CD4-positive, alpha-beta T cell (primary cell): ENCODE data around the gene SPC25. TPM values are rescaled to one million over a fixed set of nuclear protein-coding genes. Genes with fewer than 3 reads are reported as not detected.

Source experiments
- ATAC-seq: fragments of 200-7000 bp; cut with Tn5 transposase; one replicate; pipeline ENCODE4 v1.10.0; 2022; ENCODE audit warnings: mild to moderate bottlenecking; ENCODE audit not compliant: poor library complexity
- CTCF ChIA-PET: fragments of 350-600 bp; sonication (Branson Sonifier 250); formaldehyde crosslinking; loops from one replicate; lab custom pipeline; 2021; ENCODE audit warnings: antibody characterized with exemption, inconsistent platforms; lab: Charles Lee
- POLR2A ChIA-PET: fragments of 350-600 bp; sonication (Branson Sonifier 250); formaldehyde crosslinking; loops from one replicate; lab custom pipeline; 2021; ENCODE audit warnings: antibody characterized with exemption, inconsistent platforms; lab: Charles Lee
- DNase-seq, 14 experiments: peaks; one replicate each; pipeline ENCODE4 v3.0.0-alpha.2; 2013 to 2020; ENCODE audit warnings: mixed read lengths in 2 of 14
- H3K27ac ChIP-seq, 2 donors: one replicate each; pipeline versions ENCODE4 v1.5.1 to v1.7.0; 2013; ENCODE audit warnings: low read length in 2 of 2, low read depth in 1 of 2, mild to moderate bottlenecking in 1 of 2
- H3K27me3 ChIP-seq, 2 experiments: 1 replicate in 1 of 2; 2 replicates in 1 of 2; pipeline versions ENCODE4 v1.6.1 to v1.7.0; 2013; ENCODE audit warnings: low read length in 2 of 2, control low read depth in 1 of 2, mild to moderate bottlenecking in 1 of 2, moderate library complexity in 1 of 2; ENCODE audit not compliant: insufficient read depth in 2 of 2, control insufficient read depth in 1 of 2
- H3K36me3 ChIP-seq: one replicate; pipeline ENCODE4 v1.6.1; 2013; ENCODE audit warnings: low read length, control low read depth; ENCODE audit not compliant: insufficient read depth
- H3K4me1 ChIP-seq: one replicate; pipeline ENCODE4 v1.6.1; 2013; ENCODE audit warnings: low read length, control low read depth; ENCODE audit not compliant: insufficient read depth
- H3K4me3 ChIP-seq: one replicate; pipeline ENCODE4 v1.5.1; 2013; ENCODE audit warnings: mild to moderate bottlenecking, low read length, moderate library complexity
- H3K9me3 ChIP-seq, 2 experiments: 1 replicate in 1 of 2; 2 replicates in 1 of 2; pipeline versions ENCODE4 v1.6.1 to v1.7.0; 2013; ENCODE audit warnings: low read length in 2 of 2, mild to moderate bottlenecking in 2 of 2, control low read depth in 1 of 2, moderate library complexity in 1 of 2; ENCODE audit not compliant: control insufficient read depth in 1 of 2, insufficient read depth in 1 of 2
- H3K27ac Mint-ChIP-seq: one replicate; pipeline ENCODE4 v1.8.0; 2020; ENCODE audit warnings: mixed read lengths
- H3K27me3 Mint-ChIP-seq: one replicate; pipeline ENCODE4 v1.8.0; 2021; ENCODE audit warnings: mixed read lengths
- H3K36me3 Mint-ChIP-seq: one replicate; pipeline ENCODE4 v1.8.0; 2021; ENCODE audit warnings: low read depth, mixed read lengths
- H3K4me1 Mint-ChIP-seq: one replicate; pipeline ENCODE4 v1.8.0; 2021; ENCODE audit warnings: low read depth, mixed read lengths
- H3K4me3 Mint-ChIP-seq: one replicate; pipeline ENCODE4 v1.8.0; 2020; ENCODE audit warnings: mild to moderate bottlenecking, mixed read lengths
- H3K9me3 Mint-ChIP-seq: one replicate; pipeline ENCODE4 v1.8.0; 2020; ENCODE audit warnings: mixed read lengths
- intact Hi-C, 2 experiments: fragments of 100-400 bp; cut with DNase I in 1 of 2; cut with micrococcal nuclease in 1 of 2; formaldehyde crosslinking; loops; one replicate each; pipeline versions ENCODE4 v1.15.1 to v1.9.0; 2023 to 2025; cut with DNase I, micrococcal nuclease
- total RNA-seq, 174 experiments: library from RNA in 2 of 174; stranded (reverse) in 2 of 174; gene quantifications; one replicate each; pipeline ENCODE4 v1.2.3 and lab custom pipeline; 2021 to 2026
- TF ChIP-seq, protein P1 (sequence below): fragments of 200-600 bp; IDR thresholded peaks from one replicate; pipeline ENCODE4 v1.8.0; 2022; ENCODE audit warnings: antibody characterized with exemption, mild to moderate bottlenecking

The SPC25 gene
- total RNA-seq, 2 experiments from 2014 or later = 0.17 TPM; not detected in 1

DNA sequence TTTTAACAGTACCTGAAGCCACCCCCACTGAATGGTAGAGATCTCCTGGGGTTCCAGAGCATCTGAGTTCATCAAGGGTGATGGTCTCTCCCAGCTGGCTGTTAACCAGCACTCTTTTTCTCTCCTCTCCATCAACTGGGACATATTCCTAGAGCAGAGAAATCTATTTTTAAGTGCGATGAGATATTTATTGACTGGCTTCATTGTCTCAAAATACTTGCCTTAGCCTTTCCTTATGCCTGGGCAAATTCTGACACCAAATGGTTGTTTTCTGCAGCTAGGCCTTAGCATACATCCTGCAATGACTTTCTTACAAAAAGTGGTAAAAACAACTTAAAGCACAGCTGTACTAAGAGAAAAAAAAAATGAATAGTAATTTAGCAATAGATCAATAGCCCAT is 68.2 kb downstream of the SPC25 start:
- no peak overlapping the region for H3K4me3 ChIP-seq
- no peaks in the 10 kb centered on the region for H3K36me3 ChIP-seq
- H3K4me1 ChIP-seq = no peaks in the 10 kb centered on the region
- DNase-seq (no peak), ATAC-seq (no peak)
- H3K27me3 ChIP-seq = no peaks in the 10 kb centered on the region
- intact Hi-C loops = no loop called here
- Mint-ChIP-seq H3K4me3 (no peak overlapping the region), H3K9me3 (no peaks in the 10 kb centered on the region), H3K4me1 (no peaks in the 10 kb centered on the region), H3K36me3 (no peaks in the 10 kb centered on the region), H3K27me3 (no peaks in the 10 kb centered on the region), H3K27ac (no peak overlapping the region)
- no peaks in the 10 kb centered on the region for H3K9me3 ChIP-seq
- no peak overlapping the region for H3K27ac ChIP-seq
- TF ChIP-seq, protein P1, sequence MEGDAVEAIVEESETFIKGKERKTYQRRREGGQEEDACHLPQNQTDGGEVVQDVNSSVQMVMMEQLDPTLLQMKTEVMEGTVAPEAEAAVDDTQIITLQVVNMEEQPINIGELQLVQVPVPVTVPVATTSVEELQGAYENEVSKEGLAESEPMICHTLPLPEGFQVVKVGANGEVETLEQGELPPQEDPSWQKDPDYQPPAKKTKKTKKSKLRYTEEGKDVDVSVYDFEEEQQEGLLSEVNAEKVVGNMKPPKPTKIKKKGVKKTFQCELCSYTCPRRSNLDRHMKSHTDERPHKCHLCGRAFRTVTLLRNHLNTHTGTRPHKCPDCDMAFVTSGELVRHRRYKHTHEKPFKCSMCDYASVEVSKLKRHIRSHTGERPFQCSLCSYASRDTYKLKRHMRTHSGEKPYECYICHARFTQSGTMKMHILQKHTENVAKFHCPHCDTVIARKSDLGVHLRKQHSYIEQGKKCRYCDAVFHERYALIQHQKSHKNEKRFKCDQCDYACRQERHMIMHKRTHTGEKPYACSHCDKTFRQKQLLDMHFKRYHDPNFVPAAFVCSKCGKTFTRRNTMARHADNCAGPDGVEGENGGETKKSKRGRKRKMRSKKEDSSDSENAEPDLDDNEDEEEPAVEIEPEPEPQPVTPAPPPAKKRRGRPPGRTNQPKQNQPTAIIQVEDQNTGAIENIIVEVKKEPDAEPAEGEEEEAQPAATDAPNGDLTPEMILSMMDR = no peak
- ChIA-PET CTCF (no interaction called here), POLR2A (no interaction called here)

DNA sequence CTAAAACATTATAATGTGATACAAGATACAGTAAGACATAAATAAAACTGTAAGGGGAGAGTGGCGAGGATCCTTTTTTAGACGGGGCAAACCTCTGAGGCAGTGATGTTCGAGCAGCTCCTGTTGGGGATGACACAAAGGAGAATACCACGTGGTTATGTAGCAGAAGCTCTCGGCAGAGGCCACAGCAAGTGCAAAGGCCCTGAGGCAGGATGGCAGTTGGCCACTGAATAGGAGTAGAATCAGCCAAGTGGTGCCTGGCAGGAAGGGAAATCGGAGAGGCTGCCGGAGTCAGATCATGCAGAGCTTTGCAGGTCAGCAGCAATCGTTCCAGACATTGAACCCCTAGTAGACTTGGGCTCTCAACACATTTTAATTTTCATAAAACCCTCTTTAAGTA is 68.7 kb downstream of the SPC25 start:
- CTCF ChIA-PET = no interaction called here
- H3K27ac ChIP-seq = no peak overlapping the region

More for the DNA sequence above, 68.7 kb downstream of the SPC25 start:
- Mint-ChIP-seq H3K9me3 (no peaks in the 10 kb centered on the region), H3K27ac (no peak overlapping the region), H3K4me3 (no peak overlapping the region), H3K36me3 (no peaks in the 10 kb centered on the region), H3K27me3 (no peaks in the 10 kb centered on the region), H3K4me1 (no peaks in the 10 kb centered on the region)
- no peak for DNase-seq
- no peak overlapping the region for H3K4me3 ChIP-seq
- intact Hi-C loops = no loop called here
- TF ChIP-seq, protein P1 = no peak
- no peaks in the 10 kb centered on the region for H3K36me3 ChIP-seq
- POLR2A ChIA-PET = no interaction called here
- no peaks in the 10 kb centered on the region for H3K9me3 ChIP-seq
- H3K27me3 ChIP-seq = no peaks in the 10 kb centered on the region
- ATAC-seq = no peak
- no peaks in the 10 kb centered on the region for H3K4me1 ChIP-seq

Other genes with a start within 250 kb of the SPC25 start
- gene NOSTRIN, start 87.8 kb downstream of the SPC25 start, total RNA-seq = 1 to 10 TPM in 1 of 2 experiments, under 1 TPM in 1; 0.92 to 1.0 TPM
- not detected for gene G6PC2, start 10.9 kb upstream of the SPC25 start, total RNA-seq
- gene ABCB11, start 140.9 kb upstream of the SPC25 start, total RNA-seq = not detected
- not detected for gene DHRS9, start 179.1 kb upstream of the SPC25 start, total RNA-seq